HG03342 (cell line): ENCODE results near the gene ANO4.

ENCODE experiments used
- ATAC-seq: cut with Tn5 transposase; IDR thresholded peaks from one replicate; pipeline ENCODE4 v1.9.1; 2021; ENCODE audit warnings: mild to moderate bottlenecking, moderate library complexity; ENCODE audit not compliant: unreplicated experiment

The ANO4 gene

GRCh38 chr12:100942984-100943749 is 148.6 kb downstream of the ANO4 start:
- ATAC-seq, result no peak

- no peak for ATAC-seq
Measured at GRCh38 chr12:100951756-100952155, 157.2 kb downstream of the ANO4 start.

GRCh38 chr12:100953217-100953616 is 158.6 kb downstream of the ANO4 start:
- ATAC-seq, result no peak

- no peak for ATAC-seq
Measured at GRCh38 chr12:100953677-100954076, 159.1 kb downstream of the ANO4 start.

- ATAC-seq, result no peak
Measured at GRCh38 chr12:100954118-100954517, 159.5 kb downstream of the ANO4 start.

DNA sequence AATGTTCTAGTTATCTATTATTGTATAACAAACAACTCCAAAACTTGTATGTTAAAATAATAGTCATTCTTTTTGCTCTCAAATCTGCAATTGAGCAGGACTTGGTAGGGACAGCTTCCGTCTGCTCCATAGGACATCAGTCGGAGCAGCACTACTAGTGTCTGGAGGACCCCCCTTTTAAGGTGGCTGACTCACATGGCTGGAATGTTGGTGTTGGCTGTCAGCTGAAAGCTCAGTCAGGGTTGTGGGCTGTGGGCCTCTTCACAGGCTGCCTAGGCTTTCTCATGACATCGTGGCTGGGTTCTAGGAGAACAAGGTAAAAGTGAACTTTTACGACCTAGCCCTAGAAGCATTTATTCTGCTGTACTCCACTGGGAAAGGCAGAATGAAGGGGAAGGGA is 160.6 kb downstream of the ANO4 start:
- no peak for ATAC-seq

DNA sequence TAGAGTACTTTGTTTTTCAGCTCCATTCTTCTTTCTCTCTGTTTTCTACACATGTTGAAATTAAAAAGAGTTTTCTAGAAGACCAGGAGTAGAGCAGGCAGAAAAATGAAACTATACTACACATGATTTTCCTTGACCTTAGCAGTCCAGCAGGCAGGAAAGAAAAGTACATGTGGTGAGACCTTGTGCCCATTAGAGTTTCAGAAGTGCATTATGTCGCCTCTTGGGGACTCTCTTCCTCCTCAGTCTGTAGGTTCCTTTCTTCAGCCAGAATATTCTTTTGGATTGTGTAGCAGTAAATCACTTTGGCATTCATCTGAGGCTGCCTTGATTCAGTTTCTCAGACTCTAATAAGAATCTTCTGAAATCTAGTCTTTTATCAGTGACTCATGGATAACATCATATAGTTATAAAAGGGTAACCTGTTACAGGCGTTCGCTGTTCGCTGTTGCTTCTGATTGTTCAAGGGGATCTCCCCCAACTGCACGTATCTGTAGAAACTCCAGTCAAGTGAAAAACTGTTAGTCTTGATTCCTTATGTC is 161.8 kb downstream of the ANO4 start:
- ATAC-seq, result no peak

DNA sequence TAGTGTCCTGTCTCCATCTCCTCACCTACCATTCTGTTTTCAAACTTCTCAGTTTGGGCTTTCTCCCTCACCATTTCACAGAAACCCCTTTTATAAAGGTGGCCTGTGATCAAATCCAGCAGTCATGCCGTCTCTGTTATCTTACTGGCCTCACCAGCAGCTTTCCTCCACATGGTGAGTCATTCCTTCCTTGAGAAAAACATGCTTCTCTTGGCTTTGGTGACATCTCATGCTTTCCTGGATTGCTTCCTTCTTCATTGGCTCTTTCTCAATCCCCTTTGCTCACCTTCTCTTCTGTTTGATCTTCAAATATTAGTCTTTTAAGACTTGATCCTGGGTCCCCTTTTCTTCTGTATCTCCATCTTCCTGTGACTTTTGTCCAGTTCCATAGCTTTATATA is 164.9 kb downstream of the ANO4 start:
- no peak for ATAC-seq

DNA sequence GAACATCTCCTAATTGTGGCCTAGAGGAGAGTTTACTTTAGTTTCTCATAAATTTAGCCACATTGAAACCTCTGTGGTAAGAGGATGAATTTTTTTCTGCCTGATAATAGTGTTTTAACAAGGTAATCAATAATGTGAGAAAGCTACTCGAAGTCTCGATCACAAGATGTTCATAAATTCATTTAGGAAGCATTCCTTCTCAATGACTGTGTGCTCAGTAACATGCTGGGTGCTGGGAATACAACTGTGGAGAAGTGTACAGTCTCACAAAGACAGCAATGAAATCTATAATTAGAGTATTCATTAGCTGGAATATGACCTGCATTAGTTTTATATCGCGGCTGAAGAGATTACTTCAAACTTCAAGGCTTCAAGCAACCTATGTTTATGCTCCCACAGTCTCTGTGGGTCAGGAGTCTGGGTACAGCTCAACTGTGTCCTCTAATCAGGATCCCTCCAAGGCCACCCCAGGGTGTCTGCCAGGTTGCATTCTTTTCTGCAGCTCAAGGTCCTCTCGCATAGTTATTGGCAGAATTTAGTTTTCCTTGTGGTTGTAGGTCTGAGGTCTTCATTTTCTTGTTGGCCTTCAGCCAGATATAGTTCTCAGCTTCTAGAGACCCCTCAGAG is 167.6 kb downstream of the ANO4 start:
- no peak for ATAC-seq

DNA sequence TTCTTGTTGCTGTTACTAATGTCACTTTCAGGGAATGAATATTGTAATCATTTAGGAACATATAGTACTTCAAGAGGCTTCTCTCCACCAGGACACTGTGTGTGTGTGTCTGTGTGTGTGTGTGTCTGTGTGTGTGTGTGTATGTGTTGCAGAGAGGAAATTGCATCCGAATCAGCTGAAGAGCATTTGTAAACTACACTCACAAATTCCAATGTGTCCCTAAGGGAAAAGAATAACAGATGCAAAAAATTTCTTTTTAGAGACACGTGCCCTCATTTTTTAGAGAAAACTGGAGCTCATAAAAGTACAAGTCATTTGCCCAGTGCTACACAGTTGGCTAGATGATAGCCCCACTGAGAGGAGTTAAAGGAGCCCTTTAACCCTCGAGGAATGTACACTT is 168.8 kb downstream of the ANO4 start:
- no peak for ATAC-seq

GRCh38 chr12:100964028-100964427 is 169.5 kb downstream of the ANO4 start:
- ATAC-seq, result no peak

DNA sequence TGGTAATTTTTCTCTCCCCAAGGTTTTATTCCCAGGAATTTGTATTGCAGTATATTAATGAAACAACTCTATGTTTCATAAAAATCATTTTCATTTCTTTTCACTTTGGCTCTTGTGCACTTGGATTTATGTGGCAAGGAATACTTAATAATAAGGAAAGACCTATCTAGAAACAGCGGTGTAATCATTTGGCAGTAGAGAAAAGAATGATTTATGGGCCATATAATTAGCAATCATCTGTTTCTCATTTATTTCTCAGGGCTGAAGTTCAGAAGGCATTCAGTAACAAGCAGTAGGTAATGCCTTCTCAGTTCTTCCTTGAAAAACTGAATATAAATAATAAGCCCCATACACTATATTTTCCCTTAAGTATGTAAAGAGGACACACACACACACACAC is 172.6 kb downstream of the ANO4 start:
- no peak for ATAC-seq

- no peak for ATAC-seq
Measured at GRCh38 chr12:100970894-100971293, 176.3 kb downstream of the ANO4 start.

DNA sequence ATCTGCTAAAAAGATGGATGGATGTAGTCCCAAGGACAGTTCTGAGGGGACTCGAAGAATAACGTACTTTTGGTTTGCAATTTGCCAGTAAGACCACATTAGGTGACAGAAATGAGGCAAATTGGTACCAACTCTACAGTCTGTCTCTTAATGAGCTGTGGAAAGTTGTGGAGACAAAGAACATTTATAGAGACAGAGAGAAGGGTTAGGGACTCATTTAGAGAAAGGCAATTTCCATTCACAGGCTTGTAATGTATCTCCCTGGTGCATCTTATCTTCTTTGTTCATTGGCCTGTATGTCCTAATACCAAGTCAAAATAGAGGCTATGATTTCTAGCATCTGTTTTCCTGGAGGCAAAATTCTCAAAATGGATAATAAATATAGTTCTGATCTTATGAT is 177.5 kb downstream of the ANO4 start:
- no peak for ATAC-seq

- ATAC-seq, result no peak
Measured at GRCh38 chr12:100974341-100974740, 179.8 kb downstream of the ANO4 start.

GRCh38 chr12:100974747-100975146 is 180.2 kb downstream of the ANO4 start:
- no peak for ATAC-seq

GRCh38 chr12:100976735-100977134 is 182.2 kb downstream of the ANO4 start:
- no peak for ATAC-seq

DNA sequence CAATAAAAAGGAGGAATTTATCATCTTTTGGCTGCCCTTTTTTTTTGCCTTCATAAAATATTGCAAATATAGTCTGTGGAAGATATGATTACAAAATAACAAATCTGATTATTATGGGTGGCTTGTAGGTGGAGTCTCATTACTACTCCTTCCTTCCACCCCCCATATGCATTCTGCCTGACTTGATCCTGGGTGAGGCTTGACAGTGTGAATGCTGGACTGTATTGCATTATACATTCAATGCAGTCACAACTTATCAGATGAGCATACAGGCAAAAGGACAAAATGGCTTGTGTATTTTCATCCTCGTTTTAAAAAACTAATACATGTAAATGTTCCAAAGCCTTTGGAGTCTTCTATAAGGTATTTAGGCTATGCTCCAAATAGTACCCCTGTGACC is 186.3 kb downstream of the ANO4 start:
- ATAC-seq, result no peak

DNA sequence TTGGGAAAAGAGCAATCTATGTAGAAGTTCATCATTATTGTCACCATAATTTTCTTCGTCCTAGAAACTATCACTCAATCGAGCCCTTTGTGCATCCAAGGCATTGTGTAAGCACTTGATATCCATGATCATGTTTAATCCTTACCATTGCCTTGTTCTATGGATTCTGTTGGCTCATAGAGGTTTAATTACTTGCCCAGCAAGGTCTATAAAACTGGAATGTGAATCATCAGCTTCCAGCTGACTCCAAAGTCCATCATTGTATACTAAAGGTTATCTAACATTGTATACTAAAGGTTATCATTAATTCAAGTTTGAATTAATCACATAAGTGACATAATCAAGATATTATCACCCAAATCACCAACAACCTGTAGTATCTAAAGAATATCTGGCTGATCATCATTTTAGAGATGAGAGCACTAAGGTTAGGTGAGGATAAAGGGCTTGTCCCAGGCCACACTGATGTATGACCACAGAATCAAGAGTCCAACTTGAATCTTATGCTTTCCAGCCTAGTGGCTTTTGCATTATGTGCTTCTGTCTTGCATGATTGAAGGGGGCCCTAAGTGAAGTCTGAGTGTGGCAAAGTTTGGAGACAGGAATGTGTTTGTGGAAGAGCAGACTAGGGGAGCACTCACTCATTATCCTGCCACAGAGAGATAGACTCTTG is 188.1 kb downstream of the ANO4 start:
- ATAC-seq, result no peak

DNA sequence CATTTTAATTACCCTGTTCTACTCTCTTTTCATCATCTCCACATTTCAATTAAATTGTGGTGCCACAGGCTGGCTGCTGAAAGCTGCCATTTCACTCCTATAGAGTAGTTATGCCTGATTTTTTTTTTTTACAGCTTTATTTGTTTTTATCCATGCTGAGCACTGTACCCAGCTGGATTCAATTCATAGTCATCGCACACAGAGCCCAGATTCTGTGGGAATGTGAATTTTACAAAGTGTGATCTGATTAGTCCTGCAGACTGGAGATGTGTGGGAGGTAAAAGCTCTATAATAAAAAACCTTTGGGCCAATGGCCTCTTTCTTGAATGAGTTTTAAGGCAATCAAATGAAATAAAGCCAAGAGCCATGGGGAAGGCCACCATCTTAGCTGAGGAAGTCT is 190.2 kb downstream of the ANO4 start:
- no peak for ATAC-seq

DNA sequence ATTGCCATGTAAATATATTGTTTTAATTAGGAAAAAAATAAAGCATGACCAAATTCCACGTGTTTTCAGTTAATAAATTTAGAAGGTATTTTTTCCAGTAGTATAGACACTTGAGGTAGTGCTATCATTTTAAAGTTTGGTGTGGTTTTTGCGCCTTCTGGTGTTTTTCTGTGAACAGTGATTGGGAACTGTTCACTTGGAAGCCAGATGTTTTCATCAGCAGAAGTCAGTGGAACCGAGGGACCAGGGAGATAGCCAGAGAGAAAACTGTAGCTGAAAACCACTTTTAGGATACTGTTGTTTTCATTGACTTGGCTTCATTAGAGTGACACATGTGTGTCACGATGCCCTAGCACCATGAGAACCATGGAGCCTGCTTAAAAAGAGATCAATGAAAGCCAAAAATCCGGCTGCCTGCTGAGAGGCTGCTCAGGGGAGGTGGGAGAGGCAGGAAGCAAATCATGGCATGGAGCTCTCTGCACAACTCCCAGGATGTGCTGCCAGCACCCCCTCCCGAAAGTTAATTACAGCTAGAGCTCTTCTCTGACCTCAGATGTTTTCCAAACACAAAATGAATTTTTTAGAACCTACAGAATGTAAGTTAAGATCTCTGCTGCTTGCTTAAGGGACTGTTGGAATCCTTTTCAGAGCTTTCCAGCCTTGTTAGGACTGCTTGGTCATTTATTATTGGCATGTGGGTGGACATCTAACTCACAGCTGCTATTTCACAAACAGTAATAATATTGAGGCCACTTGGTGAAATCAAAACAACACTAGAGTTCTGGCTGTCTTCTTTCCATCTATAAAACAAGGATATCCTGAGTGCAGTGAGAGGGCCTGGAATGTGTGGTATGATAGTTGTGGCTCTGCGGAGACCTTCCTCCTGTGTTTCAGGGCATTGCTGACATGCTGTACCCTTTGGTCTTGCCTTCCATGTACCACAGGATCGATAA is 192.3 kb downstream of the ANO4 start:
- no peak for ATAC-seq
